ENCODE measurements around the gene NSUN5. TPM values are rescaled to one million over a fixed set of nuclear protein-coding genes. Genes with fewer than 3 reads are reported as not detected.

NSUN5 gene
- total RNA-seq, 2 experiments from 2014 or later, result 66.7 to 67.7 TPM

DNA sequence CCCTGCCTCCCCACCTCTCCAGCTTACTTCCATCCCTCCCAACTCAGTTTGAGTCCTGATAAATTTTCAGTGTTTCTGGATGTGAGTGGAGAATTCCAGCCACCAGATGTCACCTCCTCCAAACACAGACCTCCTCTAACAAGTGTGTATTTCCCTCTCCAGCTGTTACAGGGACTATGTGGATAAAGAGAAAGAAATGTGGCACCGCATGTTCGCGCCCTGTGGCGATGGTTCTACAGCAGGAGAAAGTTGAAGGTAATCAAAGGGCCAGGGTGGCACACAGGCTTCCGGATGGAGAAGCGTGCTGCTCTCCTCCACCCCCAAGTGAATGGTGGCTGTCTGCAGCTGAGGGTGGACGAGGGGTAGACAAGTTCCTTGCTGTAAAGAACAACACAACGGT is 34.0 kb upstream of the NSUN5 start:
- BruUV-seq (replicated peaks), result no TSS peak
- Histone ChIP-seq H3K36me3 (ENCODE audit: insufficient read depth, low read length) (no peaks in the 10 kb centered on the region), H3K4me2 (ENCODE audit: low read length) (no peak overlapping the region), H4K20me1 (ENCODE audit: insufficient read depth, low read length) (no peaks in the 10 kb centered on the region), H3K27ac (ENCODE audit: low read depth, low read length, poor library complexity, severe bottlenecking) (no peak overlapping the region), H3K4me1 (ENCODE audit: insufficient read depth, low read length, poor library complexity, severe bottlenecking) (peaks cover 9% of the 10 kb centered on the region), H3K79me2 (ENCODE audit: insufficient read depth, low read depth, low read length) (no peaks in the 10 kb centered on the region), H2AFZ (ENCODE audit: low read length) (no peak overlapping the region), H3K9me3 (ENCODE audit: low read length) (no peaks in the 10 kb centered on the region), H3K4me3 (ENCODE audit: low read depth, low read length, poor library complexity, severe bottlenecking) (no peak overlapping the region), H3K9me2 (ENCODE audit: insufficient read depth, low read length) (no peaks in the 10 kb centered on the region)
- ChIA-PET CTCF (ENCODE audit: unreplicated experiment) (no interaction called here), POLR2A (interaction anchor here (0.6 kb wide), 1 partner anchor 15 kb away, joined by 5 read pairs; no protein-coding TSS in a partner anchor)
- no peak for DNase-seq (ENCODE audit: low spot score)
- TF ChIP-seq, protein P1, sequence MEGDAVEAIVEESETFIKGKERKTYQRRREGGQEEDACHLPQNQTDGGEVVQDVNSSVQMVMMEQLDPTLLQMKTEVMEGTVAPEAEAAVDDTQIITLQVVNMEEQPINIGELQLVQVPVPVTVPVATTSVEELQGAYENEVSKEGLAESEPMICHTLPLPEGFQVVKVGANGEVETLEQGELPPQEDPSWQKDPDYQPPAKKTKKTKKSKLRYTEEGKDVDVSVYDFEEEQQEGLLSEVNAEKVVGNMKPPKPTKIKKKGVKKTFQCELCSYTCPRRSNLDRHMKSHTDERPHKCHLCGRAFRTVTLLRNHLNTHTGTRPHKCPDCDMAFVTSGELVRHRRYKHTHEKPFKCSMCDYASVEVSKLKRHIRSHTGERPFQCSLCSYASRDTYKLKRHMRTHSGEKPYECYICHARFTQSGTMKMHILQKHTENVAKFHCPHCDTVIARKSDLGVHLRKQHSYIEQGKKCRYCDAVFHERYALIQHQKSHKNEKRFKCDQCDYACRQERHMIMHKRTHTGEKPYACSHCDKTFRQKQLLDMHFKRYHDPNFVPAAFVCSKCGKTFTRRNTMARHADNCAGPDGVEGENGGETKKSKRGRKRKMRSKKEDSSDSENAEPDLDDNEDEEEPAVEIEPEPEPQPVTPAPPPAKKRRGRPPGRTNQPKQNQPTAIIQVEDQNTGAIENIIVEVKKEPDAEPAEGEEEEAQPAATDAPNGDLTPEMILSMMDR (conservative IDR thresholded peaks at IDR 0.05; ENCODE audit: low read length), result no peak
- TF ChIP-seq EZH2phosphoT487 (IDR thresholded peaks at IDR 0.05; ENCODE audit: borderline replicate concordance, low read depth, low read length), result no peak
- intact Hi-C loops (cut with micrococcal nuclease; ENCODE audit: unreplicated experiment), result no loop called here

DNA sequence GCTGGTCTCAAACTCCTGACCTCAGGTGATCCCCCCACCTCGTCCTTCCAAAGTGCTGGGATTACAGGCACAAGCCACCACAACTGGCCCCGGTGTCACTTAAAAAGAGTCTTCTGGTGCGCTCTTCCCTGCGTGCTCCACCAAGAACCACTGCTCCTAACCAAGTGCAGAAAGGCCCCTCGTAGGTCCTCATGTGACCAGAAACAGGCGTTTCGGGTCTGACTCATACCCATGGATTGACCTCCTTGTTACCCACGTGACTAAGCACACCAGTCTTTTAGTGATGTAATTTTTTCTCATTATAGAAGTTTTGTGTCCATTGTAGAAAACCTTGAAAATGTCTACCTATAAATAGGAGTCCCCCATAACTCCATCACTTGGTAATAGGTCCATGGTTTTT is 33.3 kb upstream of the NSUN5 start:
- DNase-seq (ENCODE audit: low spot score), result no peak
- no peaks in the 10 kb centered on the region for H4K20me1 ChIP-seq (ENCODE audit: insufficient read depth, low read length)
- no peaks in the 10 kb centered on the region for H3K9me3 ChIP-seq (ENCODE audit: low read length)
- ChIA-PET POLR2A (no interaction called here), CTCF (ENCODE audit: unreplicated experiment) (no interaction called here)
- H3K27ac ChIP-seq (ENCODE audit: low read depth, low read length, poor library complexity, severe bottlenecking), result no peak overlapping the region
- H3K36me3 ChIP-seq (ENCODE audit: insufficient read depth, low read length), result no peaks in the 10 kb centered on the region
- BruUV-seq (replicated peaks), result no TSS peak
- intact Hi-C loops (cut with micrococcal nuclease; ENCODE audit: unreplicated experiment), result no loop called here
- peaks cover 9% of the 10 kb centered on the region for H3K4me1 ChIP-seq (ENCODE audit: insufficient read depth, low read length, poor library complexity, severe bottlenecking)
- H2AFZ ChIP-seq (ENCODE audit: low read length), result no peak overlapping the region
- H3K4me3 ChIP-seq (ENCODE audit: low read depth, low read length, poor library complexity, severe bottlenecking), result no peak overlapping the region
- H3K4me2 ChIP-seq (ENCODE audit: low read length), result no peak overlapping the region
- H3K79me2 ChIP-seq (ENCODE audit: insufficient read depth, low read depth, low read length), result no peaks in the 10 kb centered on the region
- no peak for TF ChIP-seq EZH2phosphoT487 (IDR thresholded peaks at IDR 0.05; ENCODE audit: borderline replicate concordance, low read depth, low read length)
- TF ChIP-seq, protein P1 (conservative IDR thresholded peaks at IDR 0.05; ENCODE audit: low read length), result no peak
- no peaks in the 10 kb centered on the region for H3K9me2 ChIP-seq (ENCODE audit: insufficient read depth, low read length)

- ChIA-PET CTCF (ENCODE audit: unreplicated experiment) (no interaction called here), POLR2A (no interaction called here)
- Histone ChIP-seq H3K4me1 (ENCODE audit: insufficient read depth, low read length, poor library complexity, severe bottlenecking) (peaks cover 2% of the 10 kb centered on the region), H3K9me3 (ENCODE audit: low read length) (no peaks in the 10 kb centered on the region), H3K4me3 (ENCODE audit: low read depth, low read length, poor library complexity, severe bottlenecking) (no peak overlapping the region), H3K36me3 (ENCODE audit: insufficient read depth, low read length) (no peaks in the 10 kb centered on the region), H3K9me2 (ENCODE audit: insufficient read depth, low read length) (no peaks in the 10 kb centered on the region), H3K79me2 (ENCODE audit: insufficient read depth, low read depth, low read length) (no peaks in the 10 kb centered on the region), H3K27ac (ENCODE audit: low read depth, low read length, poor library complexity, severe bottlenecking) (no peak overlapping the region), H3K4me2 (ENCODE audit: low read length) (no peak overlapping the region), H2AFZ (ENCODE audit: low read length) (no peak overlapping the region), H4K20me1 (ENCODE audit: insufficient read depth, low read length) (no peaks in the 10 kb centered on the region)
- intact Hi-C loops (cut with micrococcal nuclease; ENCODE audit: unreplicated experiment), result no loop called here
- no TSS peak for BruUV-seq (replicated peaks)
- DNase-seq (ENCODE audit: low spot score), result no peak
- TF ChIP-seq, protein P1 (conservative IDR thresholded peaks at IDR 0.05; ENCODE audit: low read length), result no peak
- no peak for TF ChIP-seq EZH2phosphoT487 (IDR thresholded peaks at IDR 0.05; ENCODE audit: borderline replicate concordance, low read depth, low read length)
These were observed 31.9 kb upstream of the NSUN5 start for GRCh38 chr7:73340514-73340913.
